Cerebellar cortex (tissue), 1 donor: Measurements from ENCODE around the gene KIRREL1.
A peak's percentile ranks its signal among the peaks of the same experiment; 100 is the strongest.

Experiments
- DNase-seq: peaks from one replicate; pipeline ENCODE4 v3.0.0-alpha.2; 2015; ENCODE audit warnings: low spot score

Gene KIRREL1

GRCh38 chr1:158007667-158008386 is 14.4 kb downstream of the KIRREL1 start:
- no peak for DNase-seq

- DNase-seq, result no peak
Observed at GRCh38 chr1:158008630-158009029, 15.2 kb downstream of the KIRREL1 start.

- DNase-seq, result no peak
Observed at GRCh38 chr1:158011714-158012113, 18.3 kb downstream of the KIRREL1 start.

- DNase-seq, result no peak
Observed at GRCh38 chr1:158013840-158014730, 20.6 kb downstream of the KIRREL1 start.

- no peak for DNase-seq
Observed at GRCh38 chr1:158014731-158015320, 21.4 kb downstream of the KIRREL1 start.

GRCh38 chr1:158016651-158017335 is 23.3 kb downstream of the KIRREL1 start:
- no peak for DNase-seq

- DNase-seq, result no peak
Observed at GRCh38 chr1:158017800-158018595, 24.6 kb downstream of the KIRREL1 start.

- peak; percentile 84 for DNase-seq
Observed at GRCh38 chr1:158019171-158019868, 25.9 kb downstream of the KIRREL1 start.

- DNase-seq, result no peak
Observed at GRCh38 chr1:158020259-158020885, 26.9 kb downstream of the KIRREL1 start.

GRCh38 chr1:158020886-158021620 is 27.6 kb downstream of the KIRREL1 start:
- DNase-seq, result no peak

- no peak for DNase-seq
Observed at GRCh38 chr1:158021721-158022120, 28.3 kb downstream of the KIRREL1 start.

- no peak for DNase-seq
Observed at GRCh38 chr1:158022554-158023312, 29.3 kb downstream of the KIRREL1 start.

GRCh38 chr1:158024737-158025136 is 31.3 kb downstream of the KIRREL1 start:
- DNase-seq, result no peak

- no peak for DNase-seq
Observed at GRCh38 chr1:158025576-158026230, 32.3 kb downstream of the KIRREL1 start.

GRCh38 chr1:158026651-158027050 is 33.2 kb downstream of the KIRREL1 start:
- DNase-seq, result no peak

- DNase-seq, result no peak
Observed at GRCh38 chr1:158027508-158027907, 34.1 kb downstream of the KIRREL1 start.

- no peak for DNase-seq
Observed at GRCh38 chr1:158028969-158029368, 35.5 kb downstream of the KIRREL1 start.

GRCh38 chr1:158035014-158035413 is 41.6 kb downstream of the KIRREL1 start:
- no peak for DNase-seq
